HepG2 (cell line): Measurements from ENCODE around the gene FAM162A. TPM values are rescaled to one million over a fixed set of nuclear protein-coding genes. Genes with fewer than 3 reads are reported as not detected.

Experiments
- CEBPB ChIP-seq: IDR thresholded peaks from 2 replicates; pipeline ENCODE4 v1.6.1; 2011; ENCODE audit warnings: low read depth, low read length, improper control_type of control experiment, borderline replicate concordance
- ELF1 ChIP-seq: sonication (generic); formaldehyde crosslinking; IDR thresholded peaks from 2 replicates; pipeline ENCODE4 v1.4.0; 2020; ENCODE audit warnings: missing genetic modification reagents
- HES4 ChIP-seq: sonication (generic); formaldehyde crosslinking; IDR thresholded peaks from 2 replicates; pipeline ENCODE4 v1.9.0; 2021; ENCODE audit warnings: mild to moderate bottlenecking, missing genetic modification reagents, borderline replicate concordance
- KDM2A ChIP-seq: sonication (generic); formaldehyde crosslinking; IDR thresholded peaks from 2 replicates; pipeline ENCODE4 v1.4.0; 2020; ENCODE audit warnings: low read depth, missing genetic modification reagents, borderline replicate concordance
- KLF11 ChIP-seq: IDR thresholded peaks from 2 replicates; pipeline ENCODE4 v1.6.1; 2016; ENCODE audit warnings: missing compliant biosample characterization
- MEIS1 ChIP-seq: sonication (generic); formaldehyde crosslinking; IDR thresholded peaks from 2 replicates; pipeline ENCODE4 v1.9.0; 2021; ENCODE audit warnings: mild to moderate bottlenecking, missing genetic modification reagents, moderate library complexity, borderline replicate concordance
- NFIC ChIP-seq: IDR thresholded peaks from 2 replicates; pipeline ENCODE4 v1.6.1; 2012; ENCODE audit warnings: mild to moderate bottlenecking, low read length, inconsistent platforms
- NR2C2 ChIP-seq: sonication (generic); formaldehyde crosslinking; IDR thresholded peaks from 2 replicates; pipeline ENCODE4 v1.4.0; 2020; ENCODE audit warnings: missing genetic modification reagents, mild to moderate bottlenecking, moderate library complexity, borderline replicate concordance
- PLSCR1 ChIP-seq: sonication (generic); formaldehyde crosslinking; IDR thresholded peaks from 2 replicates; pipeline ENCODE4 v1.5.0; 2020; ENCODE audit warnings: missing genetic modification reagents, mild to moderate bottlenecking, borderline replicate concordance
- POLR2AphosphoS2 ChIP-seq: IDR thresholded peaks from 2 replicates; pipeline ENCODE4 v1.6.1; 2011; ENCODE audit warnings: low read depth, low read length, improper control_type of control experiment
- SAFB2 ChIP-seq: sonication (generic); formaldehyde crosslinking; IDR thresholded peaks from 2 replicates; pipeline ENCODE4 v1.5.1; 2020; ENCODE audit warnings: missing genetic modification reagents, low read depth, mild to moderate bottlenecking, borderline replicate concordance
- SP4 ChIP-seq: sonication (generic); formaldehyde crosslinking; IDR thresholded peaks from 2 replicates; pipeline ENCODE4 v1.8.1; 2023; ENCODE audit warnings: mild to moderate bottlenecking, missing genetic modification reagents
- TCF7 ChIP-seq: sonication (generic); IDR thresholded peaks from 2 replicates; pipeline ENCODE4 v1.6.1; 2016; ENCODE audit warnings: antibody characterized with exemption, low read depth
- ZBTB38 ChIP-seq: sonication (generic); formaldehyde crosslinking; IDR thresholded peaks from 2 replicates; pipeline ENCODE4 v1.5.1; 2020; ENCODE audit warnings: mild to moderate bottlenecking, missing genetic modification reagents
- ZNF615 ChIP-seq: sonication (generic); formaldehyde crosslinking; IDR thresholded peaks from 2 replicates; pipeline ENCODE4 v1.5.0; 2020; ENCODE audit warnings: mild to moderate bottlenecking, missing genetic modification reagents, borderline replicate concordance
- ZUFSP ChIP-seq: sonication (generic); formaldehyde crosslinking; IDR thresholded peaks from 2 replicates; pipeline ENCODE4 v1.9.0; 2021; ENCODE audit warnings: missing genetic modification reagents, mild to moderate bottlenecking, borderline replicate concordance
- polyA plus RNA-seq, 8 experiments: library from polyadenylated mRNA; depleted of rRNA in 3 of 8; stranded (reverse) in 7 of 8; unstranded in 1 of 8; fragments of >200 nt; fragmentation: Illumina TruSeq in 4 of 8; extraction: Trizol in 4 of 8; gene quantifications; 2 replicates each; pipeline versions ENCODE4 v1.2.1 to v1.2.3, GENCODE V29; 2011 to 2016; ENCODE audit warnings: low read depth in 4 of 8, missing spikeins in 1 of 8, mixed read lengths in 1 of 8; ENCODE audit not compliant: insufficient read depth in 1 of 8
- total RNA-seq, 5 experiments: library from RNA; depleted of rRNA; stranded (reverse); fragments of >200 nt; fragmentation: Illumina TruSeq; extraction: Trizol; gene quantifications; 2 replicates each; pipeline ENCODE4 v1.2.3, GENCODE V29; 2016; ENCODE audit warnings: low read depth in 1 of 5
- TF ChIP-seq, protein P1 (sequence below): sonication (generic); formaldehyde crosslinking; IDR thresholded peaks from 2 replicates; pipeline ENCODE4 v1.8.1; 2023; ENCODE audit warnings: missing genetic modification reagents, mild to moderate bottlenecking, borderline replicate concordance
- TF ChIP-seq, protein P2 (sequence below): IDR thresholded peaks from 2 replicates; pipeline ENCODE4 v1.6.1; 2012; ENCODE audit warnings: low read length, improper control_type of control experiment
- TF ChIP-seq, protein P3 (sequence below): sonication (generic); formaldehyde crosslinking; IDR thresholded peaks from 2 replicates; pipeline ENCODE4 v1.5.0; 2020; ENCODE audit warnings: missing genetic modification reagents
- TF ChIP-seq, protein P4 (sequence below): sonication (generic); formaldehyde crosslinking; IDR thresholded peaks from 2 replicates; pipeline ENCODE4 v1.4.0; 2020; ENCODE audit warnings: missing genetic modification reagents, low read depth, mild to moderate bottlenecking, borderline replicate concordance

FAM162A gene
- total and polyA plus RNA-seq, 2 of the 13 experiments (the other 11 are each of a cell fraction or from before 2014, with no cell fraction given), result 115 to 155 TPM

DNA sequence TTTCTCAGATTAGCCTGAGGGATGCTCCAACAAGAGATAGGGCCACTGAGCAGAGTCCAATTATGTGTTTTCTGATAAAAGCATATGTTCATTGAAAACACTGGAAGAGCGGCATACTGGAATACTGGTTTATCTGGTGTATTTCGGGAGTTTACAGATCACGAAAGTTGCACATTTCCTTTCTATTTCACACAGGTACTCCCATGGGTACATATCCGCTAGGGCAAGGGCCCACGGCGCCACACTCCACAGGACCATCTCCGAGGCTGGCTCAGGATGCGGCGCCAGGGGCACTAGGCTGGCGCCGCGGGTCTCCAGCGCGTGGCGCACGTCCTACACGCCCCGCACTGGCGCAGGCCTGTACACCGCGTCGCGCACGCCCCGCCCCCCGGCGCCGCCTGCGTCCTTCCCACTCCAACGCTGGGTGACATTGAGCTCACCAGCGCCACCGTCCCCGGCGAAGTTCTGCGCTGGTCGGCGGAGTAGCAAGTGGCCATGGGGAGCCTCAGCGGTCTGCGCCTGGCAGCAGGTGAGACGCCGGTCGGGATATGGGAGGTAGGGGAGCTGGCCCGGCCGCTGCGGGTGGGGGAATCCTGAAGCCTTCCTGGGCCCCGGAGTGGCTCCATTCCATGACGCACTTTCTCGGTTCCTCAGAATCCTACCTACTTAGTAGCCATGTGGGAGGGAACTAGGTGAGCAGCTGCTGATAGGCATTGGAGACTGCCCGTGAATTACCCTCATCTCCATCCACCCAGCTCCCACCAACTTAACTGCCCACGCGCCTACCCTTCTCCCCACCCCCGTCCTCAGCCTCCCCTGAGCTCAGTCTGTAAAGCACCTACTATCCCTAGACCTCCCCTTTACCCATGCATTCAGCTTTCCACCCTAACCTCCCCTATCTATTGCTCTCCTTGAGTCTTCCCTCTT, at the start of gene FAM162A (continued):
- TF ChIP-seq ZUFSP, result no peak
- TF ChIP-seq, protein P1, sequence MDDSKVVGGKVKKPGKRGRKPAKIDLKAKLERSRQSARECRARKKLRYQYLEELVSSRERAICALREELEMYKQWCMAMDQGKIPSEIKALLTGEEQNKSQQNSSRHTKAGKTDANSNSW (CRISPR knock-in tag), result no peak; the same call in 1 of the 2 replicates
- TF ChIP-seq, protein P2, sequence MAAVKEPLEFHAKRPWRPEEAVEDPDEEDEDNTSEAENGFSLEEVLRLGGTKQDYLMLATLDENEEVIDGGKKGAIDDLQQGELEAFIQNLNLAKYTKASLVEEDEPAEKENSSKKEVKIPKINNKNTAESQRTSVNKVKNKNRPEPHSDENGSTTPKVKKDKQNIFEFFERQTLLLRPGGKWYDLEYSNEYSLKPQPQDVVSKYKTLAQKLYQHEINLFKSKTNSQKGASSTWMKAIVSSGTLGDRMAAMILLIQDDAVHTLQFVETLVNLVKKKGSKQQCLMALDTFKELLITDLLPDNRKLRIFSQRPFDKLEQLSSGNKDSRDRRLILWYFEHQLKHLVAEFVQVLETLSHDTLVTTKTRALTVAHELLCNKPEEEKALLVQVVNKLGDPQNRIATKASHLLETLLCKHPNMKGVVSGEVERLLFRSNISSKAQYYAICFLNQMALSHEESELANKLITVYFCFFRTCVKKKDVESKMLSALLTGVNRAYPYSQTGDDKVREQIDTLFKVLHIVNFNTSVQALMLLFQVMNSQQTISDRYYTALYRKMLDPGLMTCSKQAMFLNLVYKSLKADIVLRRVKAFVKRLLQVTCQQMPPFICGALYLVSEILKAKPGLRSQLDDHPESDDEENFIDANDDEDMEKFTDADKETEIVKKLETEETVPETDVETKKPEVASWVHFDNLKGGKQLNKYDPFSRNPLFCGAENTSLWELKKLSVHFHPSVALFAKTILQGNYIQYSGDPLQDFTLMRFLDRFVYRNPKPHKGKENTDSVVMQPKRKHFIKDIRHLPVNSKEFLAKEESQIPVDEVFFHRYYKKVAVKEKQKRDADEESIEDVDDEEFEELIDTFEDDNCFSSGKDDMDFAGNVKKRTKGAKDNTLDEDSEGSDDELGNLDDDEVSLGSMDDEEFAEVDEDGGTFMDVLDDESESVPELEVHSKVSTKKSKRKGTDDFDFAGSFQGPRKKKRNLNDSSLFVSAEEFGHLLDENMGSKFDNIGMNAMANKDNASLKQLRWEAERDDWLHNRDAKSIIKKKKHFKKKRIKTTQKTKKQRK, result no peak
- TF ChIP-seq KDM2A (CRISPR knock-in tag), result peak; percentile 97
- peak; percentile 89 for TF ChIP-seq ZBTB38 (CRISPR knock-in tag)
- peak; percentile 45; the same call in 1 of the 2 replicates for TF ChIP-seq ELF1
- no peak for TF ChIP-seq ZNF615 (CRISPR knock-in tag)
- TF ChIP-seq CEBPB, result no peak
- TF ChIP-seq SP4, result peak; percentile 93
- no peak for TF ChIP-seq TCF7
- peak; percentile 91 for TF ChIP-seq MEIS1 (CRISPR knock-in tag)
- TF ChIP-seq, protein P3, sequence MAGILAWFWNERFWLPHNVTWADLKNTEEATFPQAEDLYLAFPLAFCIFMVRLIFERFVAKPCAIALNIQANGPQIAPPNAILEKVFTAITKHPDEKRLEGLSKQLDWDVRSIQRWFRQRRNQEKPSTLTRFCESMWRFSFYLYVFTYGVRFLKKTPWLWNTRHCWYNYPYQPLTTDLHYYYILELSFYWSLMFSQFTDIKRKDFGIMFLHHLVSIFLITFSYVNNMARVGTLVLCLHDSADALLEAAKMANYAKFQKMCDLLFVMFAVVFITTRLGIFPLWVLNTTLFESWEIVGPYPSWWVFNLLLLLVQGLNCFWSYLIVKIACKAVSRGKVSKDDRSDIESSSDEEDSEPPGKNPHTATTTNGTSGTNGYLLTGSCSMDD, result no peak
- TF ChIP-seq, protein P4, sequence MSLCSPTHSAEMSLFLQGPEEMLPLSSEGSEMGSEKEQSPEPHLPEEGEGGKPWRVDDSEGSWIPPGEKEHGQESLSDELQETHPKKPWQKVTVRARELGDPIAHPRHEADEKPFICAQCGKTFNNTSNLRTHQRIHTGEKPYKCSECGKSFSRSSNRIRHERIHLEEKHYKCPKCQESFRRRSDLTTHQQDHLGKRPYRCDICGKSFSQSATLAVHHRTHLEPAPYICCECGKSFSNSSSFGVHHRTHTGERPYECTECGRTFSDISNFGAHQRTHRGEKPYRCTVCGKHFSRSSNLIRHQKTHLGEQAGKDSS (CRISPR knock-in tag), result peak; percentile 88; the same call in 1 of the 2 replicates
- TF ChIP-seq NFIC, result peak; percentile 8; the same call in 1 of the 2 replicates
- TF ChIP-seq NR2C2, result peak; percentile 19; the same call in 1 of the 2 replicates
- TF ChIP-seq SAFB2, result peak; percentile 83
- TF ChIP-seq HES4 (CRISPR knock-in tag), result peak; percentile 70; the same call in 1 of the 2 replicates
- no peak for TF ChIP-seq POLR2AphosphoS2
- TF ChIP-seq KLF11, result 0 out of 2 replicates have a peak, but pooled peaks have one; percentile 36
- TF ChIP-seq PLSCR1 (CRISPR knock-in tag), result no peak
